Transverse colon (tissue), 4 donors: ENCODE measurements around the gene GTPBP10. TPM values are rescaled to one million over a fixed set of nuclear protein-coding genes. Genes with fewer than 3 reads are reported as not detected.

Experiments used
- DNase-seq: peaks from one replicate; pipeline ENCODE4 v3.0.0-alpha.2; 2019
- H3K27ac ChIP-seq, 4 donors: fragments of 200-600 bp; sonication (generic); 2 replicates each; pipeline ENCODE4 v1.5.1; 2016 to 2018; ENCODE audit warnings: inconsistent platforms in 4 of 4
- H3K27me3 ChIP-seq: fragments of 200-600 bp; sonication (generic); 2 replicates; pipeline ENCODE4 v1.5.1; 2017; ENCODE audit warnings: inconsistent platforms
- H3K36me3 ChIP-seq, 4 donors: fragments of 200-600 bp; sonication (generic); 2 replicates each; pipeline ENCODE4 v1.5.1; 2017 to 2019; ENCODE audit warnings: inconsistent platforms in 4 of 4
- H3K4me1 ChIP-seq, 4 donors: fragments of 200-600 bp; sonication (generic); 2 replicates each; pipeline ENCODE4 v1.5.1; 2017 to 2020; ENCODE audit warnings: inconsistent platforms in 4 of 4
- H3K4me3 ChIP-seq, 4 donors: fragments of 200-600 bp; sonication (generic); 1 replicate in 1 of 4; 2 replicates in 3 of 4; pipeline versions ENCODE4 v1.5.1 to v1.6.1; 2017 to 2019; ENCODE audit warnings: inconsistent platforms in 4 of 4
- H3K9me3 ChIP-seq, 2 donors: fragments of 200-600 bp; sonication (generic); 2 replicates each; pipeline ENCODE4 v1.5.1; 2017 to 2019; ENCODE audit warnings: inconsistent platforms in 2 of 2
- EP300 ChIP-seq: sonication (generic); formaldehyde crosslinking; IDR thresholded peaks from one replicate; pipeline ENCODE4 v1.6.1; 2017; ENCODE audit warnings: antibody characterized with exemption, low read depth
- POLR2A ChIP-seq: fragments of 450-650 bp; IDR thresholded peaks from one replicate; pipeline ENCODE4 v1.6.1; 2016; ENCODE audit warnings: antibody characterized with exemption, mild to moderate bottlenecking, moderate library complexity
- POLR2AphosphoS5 ChIP-seq, 3 donors: sonication (generic); formaldehyde crosslinking; IDR thresholded peaks; one replicate each; pipeline ENCODE4 v1.6.1; 2016; ENCODE audit warnings: antibody characterized with exemption in 3 of 3
- WGBS, 2 donors: methylation state at CpG; one replicate each; pipeline ENCODE4 v1.1.5; 2018; ENCODE audit warnings: low coverage in 1 of 2; 5-methylcytosine and 5-hydroxymethylcytosine counted together
- in situ Hi-C, 4 donors: fragments of 200-750 bp; cut with MboI; loops; one replicate each; pipeline versions ENCODE4 v1.15.0 to v1.15.1; 2017; ENCODE audit warnings: low sequenced_read_pairs in 3 of 4, low pct_ligation_motif_present in 1 of 4, low pct_unique_long_range_greater_than_20kb in 1 of 4
- intact Hi-C: fragments of 100-400 bp; cut with DNase I; formaldehyde crosslinking; loops from one replicate; pipeline ENCODE4 v1.15.1; 2023; ENCODE audit warnings: low total_unique reads
- total RNA-seq, 4 donors: library from RNA; depleted of rRNA; stranded (reverse); fragments of >200 nt; gene quantifications; one replicate each; pipeline ENCODE4 v1.1.0, GENCODE V29; 2016
- TF ChIP-seq, protein P1 (sequence below), 5 experiments: fragments of 200-600 bp in 3 of 5; fragments of 450-650 bp in 2 of 5; sonication (generic) in 3 of 5; IDR thresholded peaks; 1 replicate in 2 of 5; 2 replicates in 3 of 5; pipeline ENCODE4 v1.5.1; 2016 to 2017; ENCODE audit warnings: antibody characterized with exemption in 5 of 5, inconsistent platforms in 3 of 5, mild to moderate bottlenecking in 2 of 5, moderate library complexity in 1 of 5

The GTPBP10 gene
- total RNA-seq, 4 donors from 2014 or later, result 1.5 to 71.0 (median 19.6) TPM

DNA sequence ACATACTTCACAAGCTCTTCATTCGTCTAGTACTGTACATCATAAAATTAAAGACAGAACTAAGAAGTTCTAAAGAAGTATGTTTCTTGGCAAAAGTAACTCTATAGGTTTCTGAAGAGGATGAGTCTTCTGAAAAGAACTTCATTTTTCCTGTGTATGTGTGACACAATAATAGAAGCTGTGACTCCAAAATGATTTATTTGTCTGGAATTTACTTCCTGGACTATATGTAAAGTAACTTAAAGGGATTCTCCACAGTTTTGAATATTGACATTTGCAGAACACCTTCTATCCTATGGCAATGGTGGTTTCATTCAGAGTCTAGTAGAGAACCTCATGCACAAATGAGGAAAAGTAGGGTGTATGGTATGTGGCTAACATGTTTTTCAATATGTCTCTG lies 36.9 kb downstream of the GTPBP10 start:
- Histone ChIP-seq H3K4me1 (no peaks in the 10 kb centered on the region), H3K4me3 (no peak overlapping the region), H3K36me3 (peaks cover 0 to 69% (median 34%) of the 10 kb centered on the region in 4 donors), H3K27ac (no peak overlapping the region), H3K27me3 (no peaks in the 10 kb centered on the region), H3K9me3 (no peaks in the 10 kb centered on the region)
- no peak for TF ChIP-seq POLR2AphosphoS5 (IDR thresholded peaks at IDR 0.05)
- TF ChIP-seq EP300, result no peak
- TF ChIP-seq POLR2A, result no peak
- in situ Hi-C loops, result no loop called here
- intact Hi-C loops, result no loop called here
- 83 to 91% methylated on average over 1 of the region's 1 CpG for WGBS, 2 donors
- DNase-seq, result no peak

DNA sequence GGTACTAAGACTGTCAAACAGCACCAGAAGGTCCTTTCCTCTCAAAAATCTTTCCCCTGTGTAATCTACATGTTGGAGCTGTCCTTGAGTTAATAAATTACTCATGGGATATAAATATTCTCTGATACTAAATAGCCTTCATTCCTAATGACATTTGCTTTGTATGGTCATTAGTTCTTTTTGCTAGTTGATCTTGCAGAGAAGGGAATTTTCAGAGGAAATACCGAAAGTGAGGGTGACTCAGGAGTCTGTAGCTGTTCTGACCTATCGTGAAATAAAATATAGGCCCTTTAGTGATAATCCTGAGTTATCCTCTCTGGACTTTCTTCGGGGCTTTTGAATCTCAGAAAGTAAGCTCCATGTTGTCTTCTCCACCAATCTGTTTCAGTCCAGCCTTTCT lies 37.3 kb downstream of the GTPBP10 start:
- Histone ChIP-seq H3K36me3 (peaks cover 0 to 65% (median 32%) of the 10 kb centered on the region in 4 donors), H3K4me3 (no peak overlapping the region), H3K4me1 (no peaks in the 10 kb centered on the region), H3K9me3 (no peaks in the 10 kb centered on the region), H3K27me3 (no peaks in the 10 kb centered on the region), H3K27ac (no peak overlapping the region)
- TF ChIP-seq POLR2AphosphoS5 (IDR thresholded peaks at IDR 0.05) (no peak), POLR2A (no peak), EP300 (no peak)
- TF ChIP-seq, protein P1, sequence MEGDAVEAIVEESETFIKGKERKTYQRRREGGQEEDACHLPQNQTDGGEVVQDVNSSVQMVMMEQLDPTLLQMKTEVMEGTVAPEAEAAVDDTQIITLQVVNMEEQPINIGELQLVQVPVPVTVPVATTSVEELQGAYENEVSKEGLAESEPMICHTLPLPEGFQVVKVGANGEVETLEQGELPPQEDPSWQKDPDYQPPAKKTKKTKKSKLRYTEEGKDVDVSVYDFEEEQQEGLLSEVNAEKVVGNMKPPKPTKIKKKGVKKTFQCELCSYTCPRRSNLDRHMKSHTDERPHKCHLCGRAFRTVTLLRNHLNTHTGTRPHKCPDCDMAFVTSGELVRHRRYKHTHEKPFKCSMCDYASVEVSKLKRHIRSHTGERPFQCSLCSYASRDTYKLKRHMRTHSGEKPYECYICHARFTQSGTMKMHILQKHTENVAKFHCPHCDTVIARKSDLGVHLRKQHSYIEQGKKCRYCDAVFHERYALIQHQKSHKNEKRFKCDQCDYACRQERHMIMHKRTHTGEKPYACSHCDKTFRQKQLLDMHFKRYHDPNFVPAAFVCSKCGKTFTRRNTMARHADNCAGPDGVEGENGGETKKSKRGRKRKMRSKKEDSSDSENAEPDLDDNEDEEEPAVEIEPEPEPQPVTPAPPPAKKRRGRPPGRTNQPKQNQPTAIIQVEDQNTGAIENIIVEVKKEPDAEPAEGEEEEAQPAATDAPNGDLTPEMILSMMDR (IDR thresholded peaks at IDR 0.05), result no peak
- in situ Hi-C loops (no loop called here), intact Hi-C loops (no loop called here)
- WGBS, 2 donors, result 93 to 100% methylated on average over 2 to 3 of the region's 3 CpGs
- no peak for DNase-seq

DNA sequence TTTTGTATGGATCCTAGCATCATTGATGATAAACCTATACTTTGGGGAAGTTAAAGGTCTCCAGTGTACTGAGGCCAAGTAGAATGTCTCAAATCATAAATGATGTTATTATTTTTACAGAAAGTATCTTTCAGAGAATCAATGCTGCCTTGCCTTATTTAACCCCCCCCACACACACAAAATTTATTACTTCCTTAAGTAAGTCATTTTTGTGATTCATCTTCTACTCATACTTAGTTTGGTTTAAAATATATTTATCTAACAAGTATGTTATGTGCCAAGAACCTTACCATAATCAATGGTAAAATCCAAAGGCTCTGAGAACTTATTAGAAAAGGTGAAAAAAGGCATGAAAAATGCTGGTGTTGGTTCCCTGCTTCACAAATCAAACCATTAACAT lies 37.9 kb downstream of the GTPBP10 start:
- no peak overlapping the region for H3K4me3 ChIP-seq
- H3K9me3 ChIP-seq, result no peaks in the 10 kb centered on the region
- H3K27ac ChIP-seq, result no peak overlapping the region
- TF ChIP-seq EP300 (no peak), POLR2A (no peak), POLR2AphosphoS5 (IDR thresholded peaks at IDR 0.05) (no peak)
- TF ChIP-seq, protein P1 (IDR thresholded peaks at IDR 0.05), result no peak
- no peaks in the 10 kb centered on the region for H3K4me1 ChIP-seq
- peaks cover 0 to 59% (median 29%) of the 10 kb centered on the region in 4 donors for H3K36me3 ChIP-seq
- no peaks in the 10 kb centered on the region for H3K27me3 ChIP-seq
- DNase-seq, result no peak
- intact Hi-C loops (no loop called here), in situ Hi-C loops (no loop called here)

DNA sequence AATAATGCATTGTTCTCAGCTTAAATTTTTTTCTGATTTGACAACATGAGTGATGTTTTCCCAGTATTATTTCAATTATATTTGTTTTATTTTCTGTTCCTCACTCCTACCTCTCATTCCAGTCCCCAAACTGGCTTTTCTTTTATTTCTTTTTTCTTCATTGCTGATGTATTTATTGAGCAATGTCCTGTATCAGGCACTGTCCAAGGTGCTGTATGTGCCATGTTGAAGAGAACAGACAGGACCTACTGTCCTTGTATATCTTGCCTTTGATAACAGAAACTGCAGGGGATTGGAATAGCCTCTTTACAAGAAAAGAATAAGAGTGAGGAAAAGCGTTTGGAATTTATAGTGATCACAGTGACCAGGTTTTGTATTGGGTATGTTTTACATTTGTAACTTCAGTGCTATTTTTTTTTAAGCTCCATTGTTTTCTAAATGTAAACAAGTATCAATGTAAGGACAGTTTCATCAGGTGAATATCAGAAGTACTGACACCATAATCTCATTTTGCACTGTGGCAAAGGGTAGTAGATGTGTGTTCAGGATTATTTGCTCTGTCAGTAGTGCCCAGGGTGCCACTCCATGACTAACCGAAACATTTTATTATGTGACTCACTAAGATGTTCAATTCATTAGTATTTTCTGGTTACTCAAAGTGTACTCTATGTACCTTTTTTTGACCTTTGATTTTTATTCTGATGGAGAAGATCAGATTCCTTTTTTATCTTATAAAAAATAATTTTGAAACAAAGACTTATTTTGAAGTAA lies 41.1 kb downstream of the GTPBP10 start:
- intact Hi-C loops, result no loop called here
- peaks cover 0 to 32% (median 16%) of the 10 kb centered on the region in 4 donors for H3K36me3 ChIP-seq
- H3K4me3 ChIP-seq, result no peak overlapping the region
- TF ChIP-seq POLR2AphosphoS5 (IDR thresholded peaks at IDR 0.05) (no peak), EP300 (no peak), POLR2A (no peak)
- TF ChIP-seq, protein P1 (IDR thresholded peaks at IDR 0.05), result no peak
- H3K4me1 ChIP-seq, result no peaks in the 10 kb centered on the region
- no peaks in the 10 kb centered on the region for H3K9me3 ChIP-seq
- in situ Hi-C loops, result no loop called here
- WGBS, 2 donors, result 95 to 100% methylated on average over 2 of the region's 2 CpGs
- H3K27ac ChIP-seq, result no peak overlapping the region
- H3K27me3 ChIP-seq, result no peaks in the 10 kb centered on the region
- no peak for DNase-seq

DNA sequence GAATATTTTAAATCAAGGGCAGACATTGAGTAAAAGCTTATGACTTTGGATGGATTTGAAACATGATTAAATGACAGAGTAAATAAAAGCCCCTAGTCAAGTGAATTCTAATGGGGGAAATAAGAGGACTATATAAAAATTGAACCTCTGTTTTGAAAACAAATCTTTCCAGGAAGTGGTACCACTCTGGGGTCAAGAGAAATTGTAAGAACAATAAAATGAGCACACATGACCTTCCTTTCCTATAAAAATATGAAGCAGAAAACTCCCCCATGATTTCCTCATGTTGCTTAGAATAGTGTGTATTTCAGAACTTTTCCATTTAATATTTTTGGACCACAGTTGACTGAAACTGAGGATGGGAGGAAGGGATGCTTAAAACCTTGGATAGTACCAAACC lies 44.4 kb downstream of the GTPBP10 start:
- Histone ChIP-seq H3K4me3 (no peak overlapping the region), H3K4me1 (no peaks in the 10 kb centered on the region), H3K27me3 (no peaks in the 10 kb centered on the region), H3K36me3 (peaks cover 0 to 6% (median 3%) of the 10 kb centered on the region in 4 donors), H3K9me3 (no peaks in the 10 kb centered on the region), H3K27ac (no peak overlapping the region)
- TF ChIP-seq EP300 (no peak), POLR2A (no peak), POLR2AphosphoS5 (IDR thresholded peaks at IDR 0.05) (no peak)
- TF ChIP-seq, protein P1 (IDR thresholded peaks at IDR 0.05), result no peak
- intact Hi-C loops, result no loop called here
- DNase-seq, result no peak
- in situ Hi-C loops, result no loop called here
